ENCODE measurements around the gene LRCH2.
"Not testable (repeated sequence)": the region's sequence is repeated elsewhere in the genome, so short reads cannot be mapped to it uniquely, and the experiment has no call there.

The LRCH2 gene

GRCh38 chrX:115233497-115234455, at the start of gene LRCH2:
Gene LRCH2, minus strand, starts transcription at chrX:115234096. Its CDS starts 55 bp downstream, at chrX:115234041.
- no peak for DNase-seq (ENCODE audit: low read depth in 2 of 2)

GRCh38 chrX:115269051-115269683, 35.3 kb upstream of the LRCH2 start:
- no peak for DNase-seq (ENCODE audit: low read depth in 2 of 2)

- DNase-seq (ENCODE audit: low read depth in 2 of 2), result no peak
These were observed 34.5 kb upstream of the LRCH2 start for GRCh38 chrX:115268421-115268820.

GRCh38 chrX:115266300-115266699, 32.4 kb upstream of the LRCH2 start:
- no peak for DNase-seq (ENCODE audit: low read depth in 2 of 2)

- no peak for DNase-seq (ENCODE audit: low read depth in 2 of 2)
These were observed 30.1 kb upstream of the LRCH2 start for GRCh38 chrX:115264009-115264408.

GRCh38 chrX:115261148-115261547, 27.3 kb upstream of the LRCH2 start:
- no peak for DNase-seq (ENCODE audit: low read depth in 2 of 2)

GRCh38 chrX:115260330-115260729, 26.4 kb upstream of the LRCH2 start:
- DNase-seq (ENCODE audit: low read depth in 2 of 2), result no peak

GRCh38 chrX:115259238-115259875, 25.5 kb upstream of the LRCH2 start:
- no peak for DNase-seq (ENCODE audit: low read depth in 2 of 2)

GRCh38 chrX:115257711-115258110, 23.8 kb upstream of the LRCH2 start:
- DNase-seq (ENCODE audit: low read depth in 2 of 2), result no peak

- no peak for DNase-seq (ENCODE audit: low read depth in 2 of 2)
These were observed 21.1 kb upstream of the LRCH2 start for GRCh38 chrX:115255003-115255402.

- no peak for DNase-seq (ENCODE audit: low read depth in 2 of 2)
These were observed 17.8 kb upstream of the LRCH2 start for GRCh38 chrX:115251458-115252233.

- no peak for DNase-seq (ENCODE audit: low read depth in 2 of 2)
These were observed 3.2 kb upstream of the LRCH2 start for GRCh38 chrX:115237056-115237455.

- no peak for DNase-seq (ENCODE audit: low read depth in 2 of 2)
These were observed 2.7 kb upstream of the LRCH2 start for GRCh38 chrX:115236560-115236959.

- DNase-seq (ENCODE audit: low read depth in 2 of 2), result no peak
These were observed 565 bp upstream of the LRCH2 start for GRCh38 chrX:115234461-115234860.

- no peak for DNase-seq (ENCODE audit: low read depth in 2 of 2)
These were observed 881 bp downstream of the LRCH2 start for GRCh38 chrX:115232933-115233496.

GRCh38 chrX:115229337-115230003, 4.4 kb downstream of the LRCH2 start:
- DNase-seq (ENCODE audit: low read depth in 2 of 2), result no peak

- no peak for DNase-seq (ENCODE audit: low read depth in 2 of 2)
These were observed 7.0 kb downstream of the LRCH2 start for GRCh38 chrX:115226929-115227328.

- DNase-seq (ENCODE audit: low read depth in 2 of 2), result not testable (repeated sequence)
These were observed 16.6 kb downstream of the LRCH2 start for GRCh38 chrX:115217346-115217745.

GRCh38 chrX:115214605-115215004, 19.3 kb downstream of the LRCH2 start:
- no peak for DNase-seq (ENCODE audit: low read depth in 2 of 2)

GRCh38 chrX:115214151-115214550, 19.7 kb downstream of the LRCH2 start:
- no peak for DNase-seq (ENCODE audit: low read depth in 2 of 2)

- not testable (repeated sequence) for DNase-seq (ENCODE audit: low read depth in 2 of 2)
These were observed 24.3 kb downstream of the LRCH2 start for GRCh38 chrX:115209547-115209946.
